Astrocyte of the cerebellum (primary cell): ENCODE measurements around the gene ATAD2B.
"Not testable (repeated sequence)": the region's sequence is repeated elsewhere in the genome, so short reads cannot be mapped to it uniquely, and the experiment has no call there.

Source experiments
- DNase-seq: peaks from one replicate; pipeline ENCODE4 v3.0.0-alpha.2; 2011; ENCODE audit warnings: low read depth
- H3K4me3 ChIP-seq: 2 replicates; pipeline ENCODE4 v1.5.1; 2011; ENCODE audit warnings: mild to moderate bottlenecking, low read depth, low read length, moderate library complexity
- in situ Hi-C: cut with HindIII; loops from 2 replicates; pipeline ENCODE4 v1.10.0; 2017; ENCODE audit warnings: low sequenced_read_pairs
- TF ChIP-seq, protein P1 (sequence below): IDR thresholded peaks from 2 replicates; pipeline ENCODE4 v1.5.1; 2012; ENCODE audit warnings: low read length, low read depth, moderate library complexity, mild to moderate bottlenecking; ENCODE audit errors: missing control alignments

The ATAD2B gene

GRCh38 chr2:23791030-23791429 lies 135.9 kb downstream of the ATAD2B start:
- peak; percentile 65 for DNase-seq
- H3K4me3 ChIP-seq, result no peak overlapping the region
- TF ChIP-seq, protein P1, sequence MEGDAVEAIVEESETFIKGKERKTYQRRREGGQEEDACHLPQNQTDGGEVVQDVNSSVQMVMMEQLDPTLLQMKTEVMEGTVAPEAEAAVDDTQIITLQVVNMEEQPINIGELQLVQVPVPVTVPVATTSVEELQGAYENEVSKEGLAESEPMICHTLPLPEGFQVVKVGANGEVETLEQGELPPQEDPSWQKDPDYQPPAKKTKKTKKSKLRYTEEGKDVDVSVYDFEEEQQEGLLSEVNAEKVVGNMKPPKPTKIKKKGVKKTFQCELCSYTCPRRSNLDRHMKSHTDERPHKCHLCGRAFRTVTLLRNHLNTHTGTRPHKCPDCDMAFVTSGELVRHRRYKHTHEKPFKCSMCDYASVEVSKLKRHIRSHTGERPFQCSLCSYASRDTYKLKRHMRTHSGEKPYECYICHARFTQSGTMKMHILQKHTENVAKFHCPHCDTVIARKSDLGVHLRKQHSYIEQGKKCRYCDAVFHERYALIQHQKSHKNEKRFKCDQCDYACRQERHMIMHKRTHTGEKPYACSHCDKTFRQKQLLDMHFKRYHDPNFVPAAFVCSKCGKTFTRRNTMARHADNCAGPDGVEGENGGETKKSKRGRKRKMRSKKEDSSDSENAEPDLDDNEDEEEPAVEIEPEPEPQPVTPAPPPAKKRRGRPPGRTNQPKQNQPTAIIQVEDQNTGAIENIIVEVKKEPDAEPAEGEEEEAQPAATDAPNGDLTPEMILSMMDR, result no peak
- in situ Hi-C loops, result no loop called here

GRCh38 chr2:23789012-23789411 lies 137.9 kb downstream of the ATAD2B start:
- in situ Hi-C loops, result no loop called here
- no peak overlapping the region for H3K4me3 ChIP-seq
- TF ChIP-seq, protein P1, result no peak
- DNase-seq, result no peak

- in situ Hi-C loops, result no loop called here
- no peak overlapping the region for H3K4me3 ChIP-seq
- TF ChIP-seq, protein P1, result no peak
- no peak for DNase-seq
Measured at GRCh38 chr2:23788100-23788499, 138.8 kb downstream of the ATAD2B start.

GRCh38 chr2:23784971-23785370 lies 142.0 kb downstream of the ATAD2B start:
- no peak for DNase-seq
- H3K4me3 ChIP-seq, result no peak overlapping the region
- TF ChIP-seq, protein P1, result no peak
- in situ Hi-C loops, result no loop called here

GRCh38 chr2:23782646-23783045 lies 144.3 kb downstream of the ATAD2B start:
- in situ Hi-C loops, result no loop called here
- TF ChIP-seq, protein P1, result no peak
- H3K4me3 ChIP-seq, result no peak overlapping the region
- DNase-seq, result no peak

DNA sequence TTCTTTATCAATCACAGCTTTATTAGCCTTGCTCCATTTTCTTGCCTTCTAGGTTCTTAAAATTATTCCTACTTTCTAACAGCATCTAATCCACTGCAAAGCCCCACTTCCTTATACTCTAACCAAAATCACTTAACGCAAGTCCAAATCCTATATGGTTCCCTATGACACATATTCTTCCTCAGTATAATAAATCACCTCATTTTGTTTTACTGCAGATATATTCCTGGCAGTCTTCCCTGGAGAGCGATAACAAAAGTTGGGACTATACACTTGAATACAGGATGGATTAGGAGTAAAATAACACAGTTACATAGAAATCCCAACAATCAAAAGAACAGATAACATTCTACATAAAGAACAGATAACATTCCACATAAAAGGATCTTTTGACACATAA lies 144.8 kb downstream of the ATAD2B start:
- no peak overlapping the region for H3K4me3 ChIP-seq
- in situ Hi-C loops, result no loop called here
- TF ChIP-seq, protein P1, result no peak
- no peak for DNase-seq

DNA sequence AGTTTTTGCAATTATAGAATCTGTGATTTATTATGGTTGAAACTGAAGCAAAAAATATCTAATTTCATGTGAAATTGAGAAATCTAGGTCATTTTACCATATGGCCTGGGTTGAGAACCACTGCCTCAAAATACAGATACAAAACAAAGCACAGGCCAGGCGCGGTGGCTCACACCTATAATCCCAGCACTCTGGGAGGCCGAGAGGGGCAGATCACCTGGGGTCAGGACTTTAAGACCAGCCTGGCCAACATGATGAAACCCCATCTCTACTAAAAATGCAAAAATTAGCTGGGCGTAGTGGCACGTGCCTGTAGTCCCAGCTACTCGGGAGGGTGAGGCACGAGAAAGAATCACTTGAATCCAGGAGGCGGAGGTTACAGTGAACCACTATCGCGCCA lies 146.5 kb downstream of the ATAD2B start:
- H3K4me3 ChIP-seq, DNase-seq, in situ Hi-C loops: not testable (repeated sequence)
